ENCODE measurements around the gene PEX26. TPM values are rescaled to one million over a fixed set of nuclear protein-coding genes. Genes with fewer than 3 reads are reported as not detected.

The PEX26 gene
- 6.8 to 13.4 TPM (median 10.8 TPM) in 5 replicates for total RNA-seq (2022; extraction: Qiagen RNA extraction; ENCODE audit: low read depth)

GRCh38 chr22:18077639-18078328 lies at the start of gene PEX26:
PEX26 (plus strand) TSS chr22:18077990; CDS start chr22:18078377, 387 bp downstream.

GRCh38 chr22:18110194-18110953 lies 32.6 kb downstream of the PEX26 start, which contains the start of gene TUBA8:
TUBA8 (plus strand) TSS chr22:18110809; CDS start chr22:18110866, 57 bp downstream.

Other genes starting within 250 kb of the PEX26 start
- gene MICAL3, start 53.4 kb upstream of the PEX26 start, total RNA-seq (2022; extraction: Qiagen RNA extraction; ENCODE audit: low read depth): 21.8 to 43.3 TPM (median 36.6 TPM) in 5 replicates
- 0.31 to 0.87 TPM (median 0.50 TPM) in 5 replicates for gene TUBA8, start 32.8 kb downstream of the PEX26 start, total RNA-seq (2022; extraction: Qiagen RNA extraction; ENCODE audit: low read depth)
- 5.1 to 5.9 TPM (median 5.4 TPM) in 5 replicates for gene USP18, start 72.2 kb downstream of the PEX26 start, total RNA-seq (2022; extraction: Qiagen RNA extraction; ENCODE audit: low read depth)

Measured in A549 treated with ZK216348 at 1 μM for 4 hours (cell line).